LoVo (cell line): ENCODE results near the gene CD80.

ENCODE experiments used
- DNase-seq: peaks from one replicate; pipeline ENCODE4 v3.0.0-alpha.2; 2016; ENCODE audit warnings: low spot score

The CD80 gene

DNA sequence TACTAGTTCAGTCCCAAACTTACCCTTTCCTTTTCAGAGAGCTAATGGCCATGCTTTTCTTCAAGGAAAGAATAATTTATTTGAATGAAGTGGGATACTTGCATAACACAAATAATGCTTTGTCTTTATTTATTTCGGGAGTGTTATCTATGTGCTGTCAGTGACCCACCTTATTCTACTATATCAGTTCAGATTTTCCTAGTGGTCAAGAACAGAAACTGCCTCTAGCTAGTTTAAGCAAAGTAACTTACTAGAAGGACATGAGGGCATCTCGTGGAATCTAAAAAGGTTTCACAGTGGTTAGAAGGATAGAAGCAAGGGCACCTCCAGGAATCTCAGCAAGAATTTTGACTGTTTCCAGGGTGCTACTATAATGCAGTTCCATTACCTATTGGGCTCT lies 64.8 kb downstream of the CD80 start:
- no peak for DNase-seq

- no peak for DNase-seq
Measured at GRCh38 chr3:119492810-119493209, 66.6 kb downstream of the CD80 start.

DNA sequence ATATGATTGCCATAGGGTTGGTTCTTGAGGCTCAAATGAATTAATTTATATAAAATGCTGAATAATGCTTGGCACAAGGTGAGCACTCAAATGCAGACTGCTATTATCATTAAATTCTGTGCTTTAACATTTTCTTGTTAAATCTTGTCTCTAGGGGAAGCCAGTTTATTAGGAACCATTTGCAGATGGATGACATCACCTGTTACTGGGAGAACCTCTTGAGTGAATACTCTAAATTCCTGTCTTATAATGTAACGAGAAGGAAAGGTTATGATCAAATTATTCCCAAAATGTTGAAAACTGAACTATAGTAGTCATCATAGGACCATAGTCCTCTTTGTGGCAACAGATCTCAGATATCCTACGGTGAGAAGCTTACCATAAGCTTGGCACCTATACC lies 67.3 kb downstream of the CD80 start:
- DNase-seq = no peak

GRCh38 chr3:119490153-119490552 lies 69.3 kb downstream of the CD80 start:
- no peak for DNase-seq

DNA sequence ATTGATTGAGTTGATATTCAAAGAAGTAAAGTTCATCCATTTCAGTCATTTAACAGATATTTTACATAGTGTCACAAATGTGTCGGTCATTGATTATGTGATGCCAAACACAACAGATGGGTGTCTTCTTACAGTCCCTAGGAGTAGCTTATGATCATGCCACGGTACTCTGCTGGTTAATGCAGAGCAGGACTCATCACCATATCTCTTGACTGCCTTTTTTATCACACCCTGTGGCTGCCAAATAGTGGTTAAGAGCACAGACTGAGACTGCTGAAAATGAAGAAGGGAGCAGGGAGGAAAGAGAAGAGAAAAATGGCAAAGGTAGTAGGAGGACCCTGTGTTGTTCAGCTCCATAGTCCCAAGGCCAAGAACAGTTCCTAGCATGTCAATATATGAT lies 73.9 kb downstream of the CD80 start:
- DNase-seq = no peak

DNA sequence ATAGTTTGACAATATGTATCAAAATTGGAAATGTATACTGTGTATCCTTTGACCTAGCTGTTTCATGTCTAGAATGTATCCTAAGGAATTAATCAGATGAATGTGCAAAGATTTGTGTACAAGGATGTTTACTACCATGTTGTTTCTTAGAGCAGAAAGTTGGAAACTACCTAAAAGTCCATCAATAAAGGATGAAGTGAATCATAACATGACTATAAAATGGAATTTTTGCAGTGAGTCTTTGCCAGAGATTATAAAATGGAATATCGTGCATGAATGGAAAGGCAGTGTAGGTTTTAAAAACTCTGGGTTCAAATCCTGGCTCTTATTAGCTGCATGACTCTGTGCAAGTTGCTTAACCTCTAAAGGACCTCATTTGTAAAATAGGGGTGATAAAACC lies 76.3 kb downstream of the CD80 start:
- DNase-seq = no peak

DNA sequence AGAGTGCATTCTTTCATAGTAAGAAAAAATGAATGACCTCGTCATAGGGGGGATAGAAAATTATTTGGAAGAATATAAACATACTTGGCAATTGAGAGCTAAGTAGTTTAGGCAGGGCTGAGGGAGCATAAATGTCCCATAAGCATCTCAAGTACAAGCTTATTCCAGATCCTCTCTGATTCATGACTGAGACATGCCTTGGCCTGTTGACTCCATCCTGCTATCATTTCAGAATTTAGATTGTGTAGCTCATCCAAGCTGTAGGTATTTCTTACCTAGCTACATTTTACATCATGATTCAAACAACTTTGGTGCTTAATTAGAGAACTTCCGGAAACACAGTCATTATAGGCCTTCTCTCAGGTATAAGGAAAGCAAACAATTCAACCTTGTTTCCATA lies 78.3 kb downstream of the CD80 start:
- no peak for DNase-seq
